ENCODE results near the gene AIFM2. TPM values are rescaled to one million over a fixed set of nuclear protein-coding genes. Genes with fewer than 3 reads are reported as not detected.
"Not testable (repeated sequence)": the region's sequence is repeated elsewhere in the genome, so short reads cannot be mapped to it uniquely, and the experiment has no call there.

Gene AIFM2
- total and polyA plus RNA-seq, 7 donors, result 8.7 to 40.5 (median 10.6) TPM

DNA sequence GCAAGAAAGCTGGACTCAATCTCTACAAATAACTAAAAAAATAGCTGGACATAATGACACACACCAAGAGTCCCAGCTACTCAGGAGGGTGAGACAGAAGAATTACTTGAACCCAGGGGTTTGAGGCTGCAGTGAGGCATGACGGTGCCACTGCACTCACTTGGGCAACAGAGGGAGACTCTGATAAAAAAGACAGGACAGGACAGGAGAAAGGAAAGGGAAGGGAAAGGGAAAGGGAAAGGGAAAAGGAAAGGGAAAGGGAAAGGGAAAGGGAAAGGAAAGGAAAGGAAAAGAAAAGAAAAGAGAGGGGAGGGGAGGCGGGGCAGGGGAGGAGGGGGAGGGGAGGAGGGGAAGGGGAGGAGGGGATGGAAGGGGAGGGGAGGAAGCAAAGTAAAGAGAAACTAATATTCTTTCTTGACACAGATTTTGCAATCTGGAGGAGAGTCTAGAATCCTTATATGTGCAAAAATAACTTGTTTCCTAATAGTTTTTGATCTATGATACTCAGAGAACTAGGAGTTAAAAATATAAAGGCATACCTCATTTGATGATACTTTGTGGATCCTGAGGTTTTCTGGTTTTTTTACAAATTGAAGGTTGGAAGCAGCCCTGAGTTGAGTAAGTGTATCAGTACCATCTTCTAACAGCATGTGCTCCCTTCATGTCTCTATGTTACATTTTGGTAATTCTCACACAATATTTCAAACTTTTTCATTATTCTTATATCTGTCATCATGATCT is 29.7 kb upstream of the AIFM2 start:
- WGBS, 3 donors, result 73 to 93% (median 82%) methylated on average over 1 of the region's 2 CpGs
- intact Hi-C loops (cut with DNase I), result no loop called here
- no peak overlapping the region for H3K27ac ChIP-seq

DNA sequence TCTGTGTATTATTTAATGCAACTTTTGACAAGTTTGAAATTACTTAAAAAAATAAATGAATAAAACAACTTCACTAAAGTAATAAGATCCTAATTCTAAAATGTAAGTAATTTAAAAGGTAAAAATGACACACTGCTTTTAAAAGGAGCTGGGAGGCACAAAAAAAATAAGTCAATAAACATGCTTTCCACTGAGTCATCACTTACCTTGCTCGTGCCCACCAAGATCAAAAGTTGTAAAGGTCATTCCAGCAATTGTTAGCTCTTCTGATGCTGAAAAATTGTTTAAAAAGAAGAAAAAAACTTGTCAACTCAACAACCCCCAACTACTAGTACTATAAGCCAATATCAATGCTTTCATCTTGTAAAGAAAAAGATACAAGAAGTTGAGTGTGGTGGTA is 28.2 kb upstream of the AIFM2 start:
- TF ChIP-seq, protein P1, sequence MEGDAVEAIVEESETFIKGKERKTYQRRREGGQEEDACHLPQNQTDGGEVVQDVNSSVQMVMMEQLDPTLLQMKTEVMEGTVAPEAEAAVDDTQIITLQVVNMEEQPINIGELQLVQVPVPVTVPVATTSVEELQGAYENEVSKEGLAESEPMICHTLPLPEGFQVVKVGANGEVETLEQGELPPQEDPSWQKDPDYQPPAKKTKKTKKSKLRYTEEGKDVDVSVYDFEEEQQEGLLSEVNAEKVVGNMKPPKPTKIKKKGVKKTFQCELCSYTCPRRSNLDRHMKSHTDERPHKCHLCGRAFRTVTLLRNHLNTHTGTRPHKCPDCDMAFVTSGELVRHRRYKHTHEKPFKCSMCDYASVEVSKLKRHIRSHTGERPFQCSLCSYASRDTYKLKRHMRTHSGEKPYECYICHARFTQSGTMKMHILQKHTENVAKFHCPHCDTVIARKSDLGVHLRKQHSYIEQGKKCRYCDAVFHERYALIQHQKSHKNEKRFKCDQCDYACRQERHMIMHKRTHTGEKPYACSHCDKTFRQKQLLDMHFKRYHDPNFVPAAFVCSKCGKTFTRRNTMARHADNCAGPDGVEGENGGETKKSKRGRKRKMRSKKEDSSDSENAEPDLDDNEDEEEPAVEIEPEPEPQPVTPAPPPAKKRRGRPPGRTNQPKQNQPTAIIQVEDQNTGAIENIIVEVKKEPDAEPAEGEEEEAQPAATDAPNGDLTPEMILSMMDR (IDR thresholded peaks at IDR 0.05), result no peak
- no peak for DNase-seq
- ATAC-seq, result no peak
- Histone ChIP-seq H3K27ac (no peak overlapping the region), H3K4me1 (peaks cover 36% of the 10 kb centered on the region), H3K27me3 (ENCODE audit: insufficient read depth in 3 of 3, low read length in 2 of 3) (no peaks in the 10 kb centered on the region), H3K9me3 (no peaks in the 10 kb centered on the region), H3K4me3 (no peak overlapping the region), H3K36me3 (ENCODE audit: insufficient read depth in 1 of 2, low read depth in 1 of 2) (peaks cover 8 to 67% of the 10 kb centered on the region in 2 donors)
- 33 to 81% (median 58%) methylated on average over 1 of the region's 1 CpG for WGBS, 3 donors
- intact Hi-C loops (cut with DNase I), result no loop called here

More for the DNA sequence above, 29.7 kb upstream of the AIFM2 start:
- Histone ChIP-seq H3K4me3 (no peak overlapping the region), H3K4me1 (peaks cover 47% of the 10 kb centered on the region), H3K27me3 (ENCODE audit: insufficient read depth in 3 of 3, low read length in 2 of 3) (no peaks in the 10 kb centered on the region), H3K9me3 (no peaks in the 10 kb centered on the region), H3K36me3 (ENCODE audit: insufficient read depth in 1 of 2, low read depth in 1 of 2) (peaks cover 5 to 60% of the 10 kb centered on the region in 2 donors)
- no peak for DNase-seq
- ATAC-seq, result no peak
- TF ChIP-seq, protein P1 (IDR thresholded peaks at IDR 0.05), result no peak

DNA sequence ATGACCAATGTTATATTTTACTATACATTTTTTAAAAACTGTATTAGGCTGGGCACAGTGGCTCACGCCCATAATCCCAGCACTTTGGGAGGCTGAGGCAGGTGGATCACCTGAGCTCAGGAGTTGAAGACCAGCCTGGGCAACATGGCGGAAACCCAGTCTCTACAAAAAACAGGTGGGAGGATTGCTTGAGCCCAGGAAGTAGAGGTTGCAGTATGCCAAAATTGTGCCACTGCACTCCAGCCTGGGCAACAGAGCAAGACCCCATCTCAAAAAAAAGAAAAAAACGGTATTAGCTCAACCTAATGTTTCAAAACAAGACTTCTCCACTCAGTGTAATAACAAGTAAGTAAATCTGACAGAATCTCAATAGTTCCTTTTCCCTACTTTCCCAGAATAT is 26.7 kb upstream of the AIFM2 start:
- H3K36me3 ChIP-seq (ENCODE audit: insufficient read depth in 1 of 2, low read depth in 1 of 2), result peaks cover 9 to 74% of the 10 kb centered on the region in 2 donors
- intact Hi-C loops (cut with DNase I); H3K9me3 ChIP-seq; H3K4me3 ChIP-seq; DNase-seq; ATAC-seq; H3K27me3 ChIP-seq (ENCODE audit: insufficient read depth in 3 of 3, low read length in 2 of 3); H3K27ac ChIP-seq: not testable (repeated sequence)
- WGBS, 3 donors, result 29 to 96% (median 69%) methylated on average over 3 of the region's 3 CpGs
- peaks cover 24% of the 10 kb centered on the region for H3K4me1 ChIP-seq

DNA sequence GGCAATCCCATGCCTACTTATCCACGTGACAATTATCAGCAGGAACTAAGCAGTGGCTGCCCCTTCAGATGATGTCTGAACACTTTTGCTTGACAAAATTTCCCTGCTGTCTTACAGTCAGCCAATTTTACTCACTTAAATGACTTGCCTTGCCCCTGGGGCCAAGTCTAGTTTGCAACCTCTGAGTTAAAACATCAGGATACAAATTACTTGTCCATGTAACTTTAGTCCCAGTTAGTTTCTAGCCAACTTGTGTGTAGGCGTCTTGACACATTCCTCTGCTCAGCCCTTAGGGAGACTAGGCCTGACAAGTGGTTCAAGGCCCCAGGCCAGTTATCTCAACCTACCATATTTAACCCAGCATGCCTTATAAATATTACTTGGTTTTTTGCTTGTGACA is 25.5 kb upstream of the AIFM2 start:
- peak in 1 of 4 donors; percentile 45 for ATAC-seq

DNA sequence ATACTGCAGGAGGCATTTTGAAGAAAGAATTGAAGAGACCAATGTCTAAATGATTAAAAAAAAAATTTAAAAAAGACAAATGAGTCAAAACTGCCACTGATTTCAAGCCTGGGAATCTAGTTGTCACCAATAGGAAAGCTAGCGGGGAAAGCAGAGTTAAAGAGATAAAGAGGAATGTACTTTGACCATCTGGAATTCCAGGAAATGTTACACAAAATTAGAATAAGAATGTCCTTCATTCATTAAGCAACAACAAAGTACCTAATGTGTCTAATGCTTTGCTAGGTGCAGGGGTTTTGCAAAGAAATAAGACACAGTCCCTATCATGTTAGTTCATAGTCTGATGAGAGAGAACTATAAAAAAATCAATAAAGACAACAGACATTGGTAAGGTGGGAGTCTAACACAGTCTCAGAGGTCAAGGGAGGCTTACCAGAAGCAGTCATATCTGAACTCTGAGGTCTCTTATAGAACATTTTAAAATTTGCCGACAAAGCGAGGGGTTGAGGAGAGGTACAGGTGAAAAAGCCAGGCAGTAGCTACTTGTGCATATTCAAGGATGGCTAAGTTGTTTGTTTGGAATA is 22.7 kb upstream of the AIFM2 start:
- H3K27ac ChIP-seq, result no peak overlapping the region
- H3K4me1 ChIP-seq, result no peaks in the 10 kb centered on the region
- H3K4me3 ChIP-seq, result no peak overlapping the region
- no peaks in the 10 kb centered on the region for H3K27me3 ChIP-seq (ENCODE audit: insufficient read depth in 3 of 3, low read length in 2 of 3)
- ATAC-seq (no peak), DNase-seq (no peak)
- H3K36me3 ChIP-seq (ENCODE audit: insufficient read depth in 1 of 2, low read depth in 1 of 2), result peaks cover 4 to 99% of the 10 kb centered on the region in 2 donors
- intact Hi-C loops (cut with DNase I), result no loop called here
- 65 to 78% (median 65%) methylated on average over 3 of the region's 3 CpGs for WGBS, 3 donors
- H3K9me3 ChIP-seq, result no peaks in the 10 kb centered on the region
- TF ChIP-seq, protein P1 (IDR thresholded peaks at IDR 0.05), result no peak

More for the DNA sequence above, 25.5 kb upstream of the AIFM2 start:
- WGBS, 3 donors, result 17 to 27% (median 23%) methylated on average over 2 of the region's 2 CpGs
- no peak overlapping the region for H3K4me3 ChIP-seq
- H3K36me3 ChIP-seq (ENCODE audit: insufficient read depth in 1 of 2, low read depth in 1 of 2), result peaks cover 9 to 87% of the 10 kb centered on the region in 2 donors
- H3K4me1 ChIP-seq, result peaks cover 14% of the 10 kb centered on the region
- H3K27ac ChIP-seq, result no peak overlapping the region
- no peak for DNase-seq
- intact Hi-C loops (cut with DNase I), result no loop called here
- no peaks in the 10 kb centered on the region for H3K9me3 ChIP-seq
- TF ChIP-seq, protein P1 (IDR thresholded peaks at IDR 0.05), result no peak
- H3K27me3 ChIP-seq (ENCODE audit: insufficient read depth in 3 of 3, low read length in 2 of 3), result no peaks in the 10 kb centered on the region

Measured in psoas muscle (tissue), 8 donors.